Activated naive CD8-positive, alpha-beta T cell treated with anti-CD3 and anti-CD28 coated beads, Interleukin-2, amount 10 ng/mL, durations not matched to agents 7 days and 5 days (primary cell): Measurements from ENCODE around the gene CCDC28A. TPM values are rescaled to one million over a fixed set of nuclear protein-coding genes. Genes with fewer than 3 reads are reported as not detected.

Experiments used
- ATAC-seq: fragments of 150-1000 bp; cut with Tn5 transposase; one replicate; pipeline ENCODE4 v1.10.0; 2021; ENCODE audit warnings: low read depth, moderate library complexity
- POLR2A ChIA-PET: fragments of 350-600 bp; sonication (Branson Sonifier 250); formaldehyde crosslinking; loops from one replicate; lab custom pipeline; 2021; ENCODE audit warnings: antibody characterized with exemption; lab: Charles Lee
- DNase-seq: peaks from one replicate; pipeline ENCODE4 v3.0.0; 2021
- H3K27ac Mint-ChIP-seq: one replicate; pipeline ENCODE4 v1.8.0; 2022; ENCODE audit warnings: mild to moderate bottlenecking, mixed read lengths
- H3K27me3 Mint-ChIP-seq: one replicate; pipeline ENCODE4 v1.8.0; 2022; ENCODE audit warnings: mild to moderate bottlenecking, moderate library complexity, mixed read lengths
- H3K36me3 Mint-ChIP-seq: one replicate; pipeline ENCODE4 v1.8.0; 2021; ENCODE audit warnings: mild to moderate bottlenecking, mixed read lengths
- H3K4me1 Mint-ChIP-seq: one replicate; pipeline ENCODE4 v1.8.0; 2021; ENCODE audit warnings: mixed read lengths
- H3K4me3 Mint-ChIP-seq: one replicate; pipeline ENCODE4 v1.8.0; 2022; ENCODE audit warnings: mild to moderate bottlenecking, moderate library complexity, mixed read lengths
- H3K9me3 Mint-ChIP-seq: one replicate; pipeline ENCODE4 v1.8.0; 2021; ENCODE audit warnings: mixed read lengths
- total RNA-seq, 2 experiments: library from RNA; stranded (reverse); gene quantifications; one replicate each; pipeline ENCODE4 v1.2.3, GENCODE V29; 2021

CCDC28A gene
- total RNA-seq, 2 experiments from 2014 or later = 26.5 to 26.9 TPM

DNA sequence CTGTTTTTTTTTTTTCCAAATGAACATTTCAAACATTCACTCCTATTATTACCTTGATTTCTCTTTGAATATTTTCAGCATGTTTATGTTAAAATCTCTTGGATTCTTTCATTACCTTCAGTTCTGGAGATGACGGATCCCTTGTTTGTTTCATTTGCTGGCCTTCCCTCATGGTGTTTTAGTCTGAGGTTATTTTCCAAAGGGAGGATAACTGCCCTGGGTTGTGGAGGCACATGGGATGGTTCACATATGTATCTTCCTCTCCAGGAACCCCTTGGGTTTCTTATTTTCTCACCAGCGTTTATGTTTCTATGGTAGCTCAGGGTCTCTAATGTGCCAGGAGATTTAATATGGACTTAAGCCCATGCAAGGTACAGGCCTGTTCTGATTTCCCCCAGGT, 58.6 kb downstream of the CCDC28A start:
- no peaks in the 10 kb centered on the region for H3K27me3 Mint-ChIP-seq
- H3K36me3 Mint-ChIP-seq = no peaks in the 10 kb centered on the region
- POLR2A ChIA-PET = no interaction called here
- H3K27ac Mint-ChIP-seq = no peak overlapping the region
- no peak overlapping the region for H3K4me3 Mint-ChIP-seq
- H3K4me1 Mint-ChIP-seq = no peaks in the 10 kb centered on the region
- no peak for DNase-seq
- ATAC-seq = no peak
- H3K9me3 Mint-ChIP-seq = no peaks in the 10 kb centered on the region

DNA sequence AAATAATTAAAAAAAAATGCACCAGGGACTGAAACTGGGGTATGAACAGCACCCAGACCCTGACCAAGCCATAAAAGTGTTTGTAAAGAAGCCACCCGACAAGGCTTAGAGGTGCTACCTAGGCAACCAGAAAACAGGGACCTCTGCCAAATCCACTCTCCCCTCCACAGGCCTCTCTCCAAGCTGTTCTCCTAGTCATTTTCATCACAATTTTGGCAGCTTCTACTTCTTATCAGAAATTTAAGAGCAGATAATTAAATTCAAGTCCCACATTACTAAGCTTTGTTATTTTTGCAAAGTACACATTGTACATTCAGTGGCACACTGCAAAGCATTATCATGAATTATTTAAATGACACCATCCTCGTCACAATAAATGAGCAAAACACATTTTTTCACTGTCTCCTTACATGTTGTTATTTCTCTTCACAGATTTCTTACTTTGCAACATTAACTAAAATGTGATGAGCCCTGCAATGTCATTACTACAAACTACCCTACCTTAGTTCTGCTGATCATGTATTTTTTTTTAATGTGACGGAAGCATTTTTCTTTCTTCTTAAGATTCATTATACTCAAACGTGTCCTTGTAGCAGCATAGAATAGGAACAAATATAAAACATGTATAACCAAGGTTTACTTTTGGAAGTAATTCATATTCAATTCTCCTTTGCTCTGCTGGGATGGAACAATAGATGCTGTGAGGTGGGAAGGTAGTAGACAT, 60.4 kb downstream of the CCDC28A start:
- H3K27me3 Mint-ChIP-seq = no peaks in the 10 kb centered on the region
- H3K4me3 Mint-ChIP-seq = no peak overlapping the region
- ATAC-seq (no peak), DNase-seq (no peak)
- POLR2A ChIA-PET = interaction anchor here (0.7 kb wide), 1 partner anchor 1613 kb away, joined by 4 read pairs; no protein-coding TSS in a partner anchor
- no peaks in the 10 kb centered on the region for H3K4me1 Mint-ChIP-seq
- no peaks in the 10 kb centered on the region for H3K9me3 Mint-ChIP-seq
- H3K27ac Mint-ChIP-seq = no peak overlapping the region
- no peaks in the 10 kb centered on the region for H3K36me3 Mint-ChIP-seq

DNA sequence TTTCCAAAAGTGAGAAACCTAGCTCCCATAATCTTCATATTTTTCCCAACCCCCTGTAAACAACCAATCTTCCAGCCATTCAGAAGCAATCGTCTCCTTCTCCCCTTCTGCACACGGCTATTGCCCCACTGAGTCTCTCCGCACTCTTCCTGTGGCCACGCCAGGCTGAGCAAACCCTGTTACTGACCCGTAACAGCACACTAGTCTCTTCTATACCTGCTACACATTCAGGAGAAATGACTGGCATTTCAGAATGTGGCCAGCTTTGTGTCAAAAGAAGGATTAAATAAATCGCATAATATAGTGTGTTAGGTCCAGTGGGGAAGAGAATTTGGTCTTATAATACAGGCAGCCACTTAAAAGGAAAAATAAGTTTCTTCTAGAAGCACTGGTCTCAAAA, 63.7 kb downstream of the CCDC28A start:
- Mint-ChIP-seq H3K4me1 (no peaks in the 10 kb centered on the region), H3K36me3 (no peaks in the 10 kb centered on the region), H3K4me3 (no peak overlapping the region), H3K27ac (no peak overlapping the region), H3K9me3 (no peaks in the 10 kb centered on the region), H3K27me3 (no peaks in the 10 kb centered on the region)
- POLR2A ChIA-PET = no interaction called here
- ATAC-seq = no peak
- no peak for DNase-seq

Other genes with a start within 250 kb of the CCDC28A start
- not detected for gene ECT2L, start 22.3 kb downstream of the CCDC28A start, total RNA-seq
- gene REPS1, start 214.5 kb downstream of the CCDC28A start, total RNA-seq = 10 to 100 TPM; 50.5 to 51.3 TPM